Lower lobe of right lung (tissue), 2 donors: ENCODE measurements around the gene HK1. TPM values are rescaled to one million over a fixed set of nuclear protein-coding genes. Genes with fewer than 3 reads are reported as not detected.
A peak's percentile ranks its signal among the peaks of the same experiment; 100 is the strongest.

Experiments used
- ATAC-seq, 2 donors: fragments of 200-7000 bp; cut with Tn5 transposase; one replicate each; pipeline ENCODE4 v1.9.1; 2020 to 2022; ENCODE audit warnings: mild to moderate bottlenecking in 2 of 2, moderate library complexity in 2 of 2
- DNase-seq: peaks from one replicate; pipeline ENCODE4 v3.0.0-alpha.2; 2020
- H3K27ac ChIP-seq: fragments of 200-600 bp; one replicate; pipeline ENCODE4 v1.8.0; 2022
- H3K27me3 ChIP-seq: fragments of 200-600 bp; one replicate; pipeline ENCODE4 v1.8.0; 2022; ENCODE audit warnings: low read depth
- H3K36me3 ChIP-seq: fragments of 200-600 bp; one replicate; pipeline ENCODE4 v1.8.0; 2022; ENCODE audit warnings: mild to moderate bottlenecking
- H3K4me1 ChIP-seq: fragments of 200-600 bp; one replicate; pipeline ENCODE4 v1.8.0; 2022
- H3K4me3 ChIP-seq: fragments of 200-600 bp; one replicate; pipeline ENCODE4 v1.8.0; 2022; ENCODE audit warnings: mild to moderate bottlenecking
- H3K9me3 ChIP-seq: fragments of 200-600 bp; one replicate; pipeline ENCODE4 v1.8.0; 2022
- CTCF ChIP-seq: fragments of 200-600 bp; IDR thresholded peaks from one replicate; pipeline ENCODE4 v1.8.0; 2022; ENCODE audit warnings: antibody characterized with exemption, mild to moderate bottlenecking
- intact Hi-C: fragments of 100-400 bp; cut with DNase I; formaldehyde crosslinking; loops from one replicate; pipeline ENCODE4 v1.11.0; 2022
- total RNA-seq: library from RNA; stranded (reverse); fragmentation: NEBNext Ultra II Directional; extraction: Animal tissue kit (Norgen Biotek cat#: 25700); gene quantifications from one replicate; pipeline ENCODE4 v1.2.1, GENCODE V29; 2021
- donor health status: DM: no; HTN: yes; CAD: no; lungs with severe emphysema.

The HK1 gene
- total RNA-seq, 1 donor from 2014 or later: 85.1 TPM

- DNase-seq: no peak
- Histone ChIP-seq H3K4me1 (peaks cover 57% of the 10 kb centered on the region), H3K27ac (peak overlapping the region; percentile 41), H3K4me3 (no peak overlapping the region), H3K36me3 (peaks cover 35% of the 10 kb centered on the region), H3K9me3 (no peaks in the 10 kb centered on the region), H3K27me3 (no peaks in the 10 kb centered on the region)
- intact Hi-C loops: no loop called here
- TF ChIP-seq CTCF: no peak
- no peak for ATAC-seq
Observed at GRCh38 chr10:69345890-69346474, 67.7 kb downstream of the HK1 start.

GRCh38 chr10:69346776-69347175 lies 68.5 kb downstream of the HK1 start:
- Histone ChIP-seq H3K4me1 (peaks cover 53% of the 10 kb centered on the region), H3K27me3 (no peaks in the 10 kb centered on the region), H3K36me3 (peaks cover 35% of the 10 kb centered on the region), H3K4me3 (no peak overlapping the region), H3K27ac (no peak overlapping the region), H3K9me3 (no peaks in the 10 kb centered on the region)
- DNase-seq: no peak
- no peak for ATAC-seq
- no peak for TF ChIP-seq CTCF
- intact Hi-C loops: no loop called here

GRCh38 chr10:69348816-69349541 lies 70.7 kb downstream of the HK1 start:
- no peaks in the 10 kb centered on the region for H3K9me3 ChIP-seq
- ATAC-seq (peak; percentile 44 to 64), DNase-seq (no peak)
- H3K27me3 ChIP-seq: no peaks in the 10 kb centered on the region
- H3K36me3 ChIP-seq: peaks cover 32% of the 10 kb centered on the region
- no peak for TF ChIP-seq CTCF
- no peak overlapping the region for H3K4me3 ChIP-seq
- intact Hi-C loops: no loop called here
- peaks cover 64% of the 10 kb centered on the region for H3K4me1 ChIP-seq
- peak overlapping the region; percentile 25 for H3K27ac ChIP-seq

GRCh38 chr10:69349542-69349888 lies 71.2 kb downstream of the HK1 start:
- no peak overlapping the region for H3K4me3 ChIP-seq
- no peaks in the 10 kb centered on the region for H3K27me3 ChIP-seq
- peaks cover 26% of the 10 kb centered on the region for H3K36me3 ChIP-seq
- peaks cover 62% of the 10 kb centered on the region for H3K4me1 ChIP-seq
- no peaks in the 10 kb centered on the region for H3K9me3 ChIP-seq
- intact Hi-C loops: no loop called here
- DNase-seq: no peak
- peak overlapping the region; percentile 25 for H3K27ac ChIP-seq
- peak in 1 of 2 donors; percentile 20 for ATAC-seq
- no peak for TF ChIP-seq CTCF

GRCh38 chr10:69351589-69351988 lies 73.3 kb downstream of the HK1 start:
- no peak for DNase-seq
- H3K27ac ChIP-seq: no peak overlapping the region
- TF ChIP-seq CTCF: no peak
- peaks cover 12% of the 10 kb centered on the region for H3K36me3 ChIP-seq
- intact Hi-C loops: no loop called here
- H3K4me1 ChIP-seq: peaks cover 43% of the 10 kb centered on the region
- H3K27me3 ChIP-seq: no peaks in the 10 kb centered on the region
- ATAC-seq: no peak
- no peak overlapping the region for H3K4me3 ChIP-seq
- H3K9me3 ChIP-seq: no peaks in the 10 kb centered on the region
